Keratinocyte (primary cell): ENCODE results near the gene RASA3. TPM values are rescaled to one million over a fixed set of nuclear protein-coding genes. Genes with fewer than 3 reads are reported as not detected.

Experiments
- DNase-seq: peaks from one replicate; pipeline ENCODE4 v3.0.0-alpha.2; 2011; ENCODE audit warnings: low read depth, missing footprints, low spot score
- FAIRE-seq: peaks from 2 replicates; lab custom pipeline; 2011; peaks lifted over from hg19 to GRCh38; lab: Jason Lieb, UNC
- H2AFZ ChIP-seq: 2 replicates; pipeline ENCODE4 v1.6.0; 2012; ENCODE audit warnings: low read length, control low read depth, inconsistent platforms; ENCODE audit not compliant: control insufficient read depth
- H3K27ac ChIP-seq: 2 replicates; pipeline ENCODE4 v1.5.1; 2011; ENCODE audit warnings: low read length; ENCODE audit not compliant: control insufficient read depth, insufficient read depth
- H3K27me3 ChIP-seq: 3 replicates; pipeline ENCODE4 v1.6.0; 2011; ENCODE audit warnings: low read length; ENCODE audit not compliant: control insufficient read depth, insufficient read depth; ENCODE audit errors: extremely low read depth
- H3K36me3 ChIP-seq, 2 experiments: 2 replicates in 1 of 2; 3 replicates in 1 of 2; pipeline ENCODE4 v1.5.1; 2011; ENCODE audit warnings: low read length in 2 of 2, mild to moderate bottlenecking in 1 of 2; ENCODE audit not compliant: control insufficient read depth in 2 of 2, insufficient read depth in 2 of 2; ENCODE audit errors: extremely low read depth in 1 of 2
- H3K4me1 ChIP-seq: 3 replicates; pipeline ENCODE4 v1.5.1; 2011; ENCODE audit warnings: low read length; ENCODE audit not compliant: control insufficient read depth, insufficient read depth; ENCODE audit errors: extremely low read depth
- H3K4me2 ChIP-seq: 3 replicates; pipeline ENCODE4 v1.6.0; 2011; ENCODE audit warnings: low read depth, low read length; ENCODE audit not compliant: control insufficient read depth, insufficient read depth; ENCODE audit errors: extremely low read depth
- H3K4me3 ChIP-seq, 3 experiments: fragments of 200-600 bp in 1 of 3; sonication (generic) in 1 of 3; 2 replicates in 2 of 3; 3 replicates in 1 of 3; pipeline ENCODE4 v1.5.1; 2011 to 2016; ENCODE audit warnings: low read length in 3 of 3, mild to moderate bottlenecking in 3 of 3, control low read depth in 2 of 3, inconsistent platforms in 1 of 3, low read depth in 1 of 3, mixed read lengths in 1 of 3, mixed run types in 1 of 3, moderate library complexity in 1 of 3; ENCODE audit not compliant: control insufficient read depth in 2 of 3, insufficient read depth in 2 of 3; ENCODE audit errors: extremely low read depth in 1 of 3
- H3K79me2 ChIP-seq: 2 replicates; pipeline ENCODE4 v1.6.0; 2012; ENCODE audit warnings: low read length; ENCODE audit not compliant: control insufficient read depth, insufficient read depth
- H3K9ac ChIP-seq: 3 replicates; pipeline ENCODE4 v1.6.0; 2011; ENCODE audit warnings: low read length; ENCODE audit not compliant: control insufficient read depth, insufficient read depth; ENCODE audit errors: extremely low read depth
- H3K9me1 ChIP-seq: 3 replicates; pipeline ENCODE4 v1.6.0; 2011; ENCODE audit warnings: low read length; ENCODE audit not compliant: control insufficient read depth, insufficient read depth; ENCODE audit errors: extremely low read depth
- H3K9me3 ChIP-seq: 2 replicates; pipeline ENCODE4 v1.5.1; 2012; ENCODE audit warnings: low read depth, low read length; ENCODE audit not compliant: control insufficient read depth
- H4K20me1 ChIP-seq: 3 replicates; pipeline ENCODE4 v1.6.0; 2011; ENCODE audit warnings: low read length; ENCODE audit not compliant: control insufficient read depth, insufficient read depth; ENCODE audit errors: extremely low read depth
- EZH2 ChIP-seq: IDR thresholded peaks from one replicate; pipeline ENCODE4 v1.6.1; 2012; ENCODE audit warnings: inconsistent platforms, mild to moderate bottlenecking, low read length, moderate library complexity
- dilution Hi-C: fragments of 300-500 bp; cut with MboI; formaldehyde crosslinking; loops from one replicate; pipeline ENCODE4 v1.7.0; 2020; ENCODE audit warnings: low sequenced_read_pairs; ENCODE audit not compliant: extremely low pct_ligation_motif_present
- polyA plus RNA-seq, 5 experiments: library from polyadenylated mRNA; depleted of rRNA in 3 of 5; stranded (reverse) in 3 of 5; stranded (forward) in 1 of 5; unstranded in 1 of 5; fragments of >200 nt; gene quantifications; 1 replicate in 1 of 5; 2 replicates in 3 of 5; 3 replicates in 1 of 5; pipeline versions ENCODE4 v1.2.1 to v1.2.3, GENCODE V29; 2011 to 2012; ENCODE audit warnings: missing spikeins in 2 of 5, low read depth in 1 of 5, low replicate concordance in 1 of 5
- TF ChIP-seq, protein P1 (sequence below), 3 experiments: IDR thresholded peaks in 1 of 3; conservative IDR thresholded peaks in 1 of 3; optimal IDR thresholded peaks in 1 of 3; 2 replicates in 2 of 3; 3 replicates in 1 of 3; pipeline versions ENCODE3 to v1.5.1; 2011; ENCODE audit warnings: low read length in 3 of 3, mild to moderate bottlenecking in 3 of 3, moderate library complexity in 2 of 3, control low read depth in 1 of 3, inconsistent platforms in 1 of 3; ENCODE audit not compliant: insufficient read depth in 2 of 3; ENCODE audit errors: extremely low read depth in 1 of 3

Gene RASA3
- polyA plus RNA-seq, 1 donor (not counting 4 experiments of a cell fraction or from before 2014, with no cell fraction given) = 4.1 TPM

DNA sequence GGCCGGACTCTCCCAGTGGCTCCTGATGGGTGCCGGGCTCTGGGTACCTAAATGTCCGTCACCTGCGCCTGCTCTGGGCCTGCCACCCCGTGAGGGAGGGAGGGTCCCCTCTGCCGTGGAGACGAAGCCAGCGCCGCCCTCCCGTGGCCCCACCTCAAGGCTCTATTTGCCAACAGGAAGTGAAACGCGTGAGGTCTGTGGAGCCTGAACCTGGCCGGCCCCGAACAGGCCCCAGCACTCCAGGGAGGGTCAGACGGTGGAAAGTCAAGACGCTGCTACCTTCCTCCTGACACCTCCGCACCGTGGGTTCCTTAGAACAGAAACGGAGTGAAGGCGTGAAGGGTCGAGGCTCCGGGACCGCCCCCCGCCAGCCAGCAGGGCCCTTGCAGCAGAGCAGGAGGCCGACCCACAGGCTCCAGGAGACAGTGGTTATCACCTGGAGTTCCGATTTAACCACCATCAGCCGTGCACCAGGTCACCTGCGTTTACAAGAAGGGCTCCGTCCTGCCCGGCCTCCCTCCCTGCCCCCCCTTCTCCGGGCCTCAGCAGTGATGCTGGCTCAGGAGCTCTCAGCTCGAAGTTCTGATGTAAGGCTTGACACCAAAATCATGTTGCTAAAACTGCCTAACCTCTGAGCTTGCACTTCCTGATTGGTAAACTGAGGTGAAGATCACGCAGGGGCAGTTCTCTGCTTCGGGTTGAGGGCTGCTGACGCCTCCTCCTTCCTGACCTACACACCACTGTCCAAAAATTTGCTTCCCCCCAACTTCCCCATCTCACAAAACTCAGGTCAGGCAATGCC lies 107.6 kb downstream of the RASA3 start:
- DNase-seq (no peak), FAIRE-seq (no peak)
- Histone ChIP-seq H3K27me3 (no peaks in the 10 kb centered on the region), H3K9me1 (no peaks in the 10 kb centered on the region), H2AFZ (no peak overlapping the region), H3K36me3 (peaks cover 0 to 1% of the 10 kb centered on the region in 2 experiments), H3K9ac (no peak overlapping the region), H4K20me1 (no peaks in the 10 kb centered on the region), H3K4me2 (no peak overlapping the region), H3K27ac (no peak overlapping the region), H3K9me3 (no peaks in the 10 kb centered on the region), H3K4me1 (no peaks in the 10 kb centered on the region), H3K4me3 (no peak overlapping the region), H3K79me2 (no peaks in the 10 kb centered on the region)
- TF ChIP-seq EZH2 = no peak
- TF ChIP-seq, protein P1, sequence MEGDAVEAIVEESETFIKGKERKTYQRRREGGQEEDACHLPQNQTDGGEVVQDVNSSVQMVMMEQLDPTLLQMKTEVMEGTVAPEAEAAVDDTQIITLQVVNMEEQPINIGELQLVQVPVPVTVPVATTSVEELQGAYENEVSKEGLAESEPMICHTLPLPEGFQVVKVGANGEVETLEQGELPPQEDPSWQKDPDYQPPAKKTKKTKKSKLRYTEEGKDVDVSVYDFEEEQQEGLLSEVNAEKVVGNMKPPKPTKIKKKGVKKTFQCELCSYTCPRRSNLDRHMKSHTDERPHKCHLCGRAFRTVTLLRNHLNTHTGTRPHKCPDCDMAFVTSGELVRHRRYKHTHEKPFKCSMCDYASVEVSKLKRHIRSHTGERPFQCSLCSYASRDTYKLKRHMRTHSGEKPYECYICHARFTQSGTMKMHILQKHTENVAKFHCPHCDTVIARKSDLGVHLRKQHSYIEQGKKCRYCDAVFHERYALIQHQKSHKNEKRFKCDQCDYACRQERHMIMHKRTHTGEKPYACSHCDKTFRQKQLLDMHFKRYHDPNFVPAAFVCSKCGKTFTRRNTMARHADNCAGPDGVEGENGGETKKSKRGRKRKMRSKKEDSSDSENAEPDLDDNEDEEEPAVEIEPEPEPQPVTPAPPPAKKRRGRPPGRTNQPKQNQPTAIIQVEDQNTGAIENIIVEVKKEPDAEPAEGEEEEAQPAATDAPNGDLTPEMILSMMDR (optimal IDR thresholded peaks at IDR 0.05 in 1 of 3, IDR thresholded peaks at IDR 0.05 in 1 of 3, conservative IDR thresholded peaks at IDR 0.05 in 1 of 3; ENCODE audit: extremely low read depth in 1 of 3, insufficient read depth in 2 of 3, low read length in 3 of 3) = no peak
- dilution Hi-C loops = no loop called here

DNA sequence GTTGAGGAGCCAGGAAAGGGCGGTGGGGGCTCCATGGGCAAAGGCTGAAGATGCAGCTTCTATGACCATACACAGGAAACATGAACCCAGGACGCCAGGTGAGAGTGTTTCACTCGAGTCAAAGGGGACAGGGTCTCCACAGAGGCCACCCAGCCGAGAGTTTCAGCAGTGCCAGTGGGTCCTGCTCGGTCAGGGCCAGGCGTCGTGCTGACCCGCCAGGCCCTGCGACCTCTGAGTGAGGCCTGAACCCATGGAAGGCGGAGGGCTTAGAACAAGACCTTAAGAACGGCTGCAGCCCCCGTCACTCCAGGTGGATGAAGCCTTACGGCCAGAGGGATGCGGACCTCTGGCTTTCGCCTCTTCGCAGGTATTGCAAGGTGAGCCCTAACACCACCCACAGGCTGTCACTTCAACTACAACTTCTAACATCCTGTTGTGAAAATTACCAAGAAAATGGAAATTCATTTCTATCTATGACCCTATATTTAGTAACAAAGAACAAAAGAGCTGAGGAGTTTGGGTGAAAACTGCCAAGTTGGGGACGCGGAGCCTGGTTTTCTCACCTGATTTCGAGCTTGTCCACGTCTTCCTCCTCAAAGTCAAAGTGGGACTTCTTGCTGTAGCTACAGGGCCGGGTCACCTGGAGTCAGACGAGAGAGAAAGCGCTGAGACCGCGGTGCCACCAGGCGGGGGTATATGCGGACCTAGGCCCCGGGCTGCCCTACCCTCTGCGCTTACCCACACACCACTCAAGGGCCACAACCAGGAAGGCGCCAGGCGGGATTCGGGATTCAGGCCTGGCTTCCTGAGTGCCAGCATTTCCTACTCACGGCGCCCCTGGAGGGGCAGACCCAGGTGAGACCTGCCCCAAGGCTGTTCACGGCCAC lies 108.5 kb downstream of the RASA3 start:
- H2AFZ ChIP-seq = no peak overlapping the region
- H3K9me1 ChIP-seq = no peaks in the 10 kb centered on the region
- H3K4me1 ChIP-seq = no peaks in the 10 kb centered on the region
- TF ChIP-seq, protein P1 (optimal IDR thresholded peaks at IDR 0.05 in 1 of 3, IDR thresholded peaks at IDR 0.05 in 1 of 3, conservative IDR thresholded peaks at IDR 0.05 in 1 of 3; ENCODE audit: extremely low read depth in 1 of 3, insufficient read depth in 2 of 3, low read length in 3 of 3) = no peak
- no peak for TF ChIP-seq EZH2
- no peak overlapping the region for H3K4me2 ChIP-seq
- no peaks in the 10 kb centered on the region for H3K79me2 ChIP-seq
- no peaks in the 10 kb centered on the region for H3K27me3 ChIP-seq
- H3K4me3 ChIP-seq = no peak overlapping the region
- H3K9ac ChIP-seq = no peak overlapping the region
- DNase-seq (no peak), FAIRE-seq (no peak)
- H4K20me1 ChIP-seq = no peaks in the 10 kb centered on the region
- peaks cover 0 to 1% of the 10 kb centered on the region in 2 experiments for H3K36me3 ChIP-seq
- H3K27ac ChIP-seq = no peak overlapping the region
- no peaks in the 10 kb centered on the region for H3K9me3 ChIP-seq
- dilution Hi-C loops = no loop called here
